Hematopoietic multipotent progenitor cell treated with erythropoietin and hydrocortisone succinate and interleukin-3 and kit ligand, for 8 days (in vitro differentiated cells): Measurements from ENCODE around the gene LILRB3.
"Not testable (repeated sequence)": the region's sequence is repeated elsewhere in the genome, so short reads cannot be mapped to it uniquely, and the experiment has no call there.

Experiments
- DNase-seq: peaks from one replicate; pipeline ENCODE4 v3.0.0-alpha.2; 2015

The LILRB3 gene

GRCh38 chr19:54242234-54242633 lies 19.4 kb upstream of the LILRB3 start:
- DNase-seq: not testable (repeated sequence)

- DNase-seq: not testable (repeated sequence)
Measured at GRCh38 chr19:54240372-54241336, 17.8 kb upstream of the LILRB3 start.

GRCh38 chr19:54239491-54240371 lies 16.9 kb upstream of the LILRB3 start:
- not testable (repeated sequence) for DNase-seq

DNA sequence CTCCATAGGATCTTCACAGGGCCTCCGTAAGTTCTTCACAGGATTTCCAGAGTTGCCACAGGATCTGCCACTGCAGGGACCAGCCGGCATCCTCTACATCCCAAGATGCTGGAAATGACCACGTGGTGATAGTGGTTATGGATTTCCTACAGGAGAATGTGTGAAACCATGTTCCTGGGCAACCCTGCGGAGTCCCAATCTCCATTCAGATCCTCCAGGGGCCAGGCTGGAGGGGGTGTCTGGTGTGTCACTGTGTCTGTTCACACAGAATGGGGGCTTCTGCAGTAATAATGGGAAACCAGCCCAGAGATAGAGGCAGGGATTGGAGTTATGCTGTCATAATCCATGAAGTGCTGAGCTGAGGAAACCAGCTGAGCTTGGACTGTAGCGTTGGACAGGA lies 11.1 kb upstream of the LILRB3 start:
- no peak for DNase-seq

DNA sequence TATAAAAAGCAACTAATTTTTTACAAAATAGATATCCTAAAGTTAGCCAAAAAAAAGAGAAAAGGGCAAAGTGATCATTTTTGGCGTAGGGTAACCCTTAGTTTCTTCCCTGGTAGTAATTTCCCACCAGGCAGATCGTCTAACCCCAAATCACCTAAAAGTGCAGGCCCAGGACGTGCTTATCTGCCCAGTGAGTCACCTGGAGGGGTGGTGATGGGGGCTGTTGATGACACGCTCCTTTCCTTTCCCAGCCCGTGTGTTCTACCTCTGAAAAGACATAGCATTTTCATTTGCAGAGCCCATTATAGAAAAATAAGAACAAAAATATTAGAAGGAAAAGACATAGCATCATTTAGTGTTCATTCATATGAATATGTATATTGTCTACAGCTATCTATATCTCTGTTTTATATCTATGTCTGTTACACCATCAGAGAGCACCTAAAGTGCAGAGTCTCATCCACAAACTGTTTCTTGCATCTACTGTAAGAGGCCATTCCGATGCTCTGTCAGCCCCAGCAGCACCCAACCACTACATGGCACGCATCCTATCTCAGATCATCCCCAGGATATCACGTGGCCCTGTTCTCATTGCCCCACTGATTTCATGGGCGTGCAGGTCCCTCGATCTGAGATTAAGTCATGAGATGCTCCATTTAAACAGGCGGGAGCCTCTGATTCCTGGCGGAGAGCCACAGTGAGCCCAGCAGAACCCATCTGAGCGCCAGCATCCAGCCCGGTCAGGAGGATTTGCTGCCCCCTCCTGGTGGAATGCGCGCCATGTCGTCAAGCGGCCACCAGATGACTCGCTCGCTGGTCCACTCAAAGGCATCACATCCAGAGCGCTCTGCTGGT lies 8.5 kb upstream of the LILRB3 start:
- peak; percentile 87 for DNase-seq

DNA sequence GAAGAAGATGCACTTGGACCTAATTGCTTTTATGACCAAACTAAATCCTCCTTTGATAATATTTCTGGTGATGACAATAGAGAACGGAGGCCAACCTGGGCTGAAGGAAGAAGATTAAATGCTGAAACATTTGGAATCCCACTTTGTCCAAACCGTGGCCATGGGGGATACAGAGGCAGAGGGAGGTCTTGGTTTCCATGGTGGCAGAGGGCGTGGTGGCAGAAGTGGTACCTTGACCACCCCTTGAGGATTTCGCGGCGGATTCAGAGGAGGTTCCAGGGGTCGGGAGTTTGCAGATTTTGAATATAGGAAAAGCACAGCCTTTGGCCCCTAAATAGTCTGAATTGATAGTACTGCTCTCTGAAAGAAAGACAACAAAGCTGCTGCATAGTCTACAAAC lies 7.2 kb upstream of the LILRB3 start:
- DNase-seq: no peak

DNA sequence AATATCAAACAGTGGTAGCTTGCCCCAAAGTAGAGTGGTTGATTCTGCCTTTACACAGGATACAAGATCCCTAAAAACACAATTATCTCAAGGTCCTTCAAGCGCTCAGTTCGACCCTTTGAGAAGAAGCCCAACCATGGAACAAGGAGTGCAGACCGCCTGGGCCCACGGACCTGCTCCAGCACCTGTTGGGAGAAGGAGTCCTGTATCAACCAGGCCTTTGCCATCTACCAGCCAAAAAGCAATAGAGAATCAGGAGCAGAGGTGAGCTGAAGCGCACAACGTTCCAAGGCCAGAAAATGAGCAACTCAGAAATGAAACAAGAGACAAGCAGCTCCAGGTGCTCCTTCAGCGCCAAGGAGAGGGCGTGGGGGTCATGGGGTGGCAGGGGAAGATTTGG lies 6.3 kb upstream of the LILRB3 start:
- no peak for DNase-seq

GRCh38 chr19:54224619-54225018 lies 1.8 kb upstream of the LILRB3 start:
- DNase-seq: not testable (repeated sequence)

DNA sequence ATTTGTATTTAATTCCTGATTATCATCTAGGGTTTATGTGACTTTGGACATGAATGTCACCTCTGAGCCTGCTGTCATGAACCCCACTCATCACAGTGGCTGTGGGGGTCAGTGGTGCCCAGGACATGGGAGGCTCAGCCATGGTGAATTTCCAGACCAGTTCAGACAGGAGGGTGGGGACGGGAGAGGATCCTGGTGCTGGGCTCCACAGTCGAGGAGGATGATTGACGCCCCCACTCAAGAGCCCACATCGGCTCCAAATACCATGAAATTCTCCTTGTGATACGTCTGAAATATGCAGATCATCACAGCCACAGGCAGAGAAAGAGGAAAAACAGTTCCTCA lies 1.1 kb upstream of the LILRB3 start:
- not testable (repeated sequence) for DNase-seq

- DNase-seq: not testable (repeated sequence)
Measured at GRCh38 chr19:54223277-54223936, 600 bp upstream of the LILRB3 start.

GRCh38 chr19:54221947-54222346 lies 860 bp downstream of the LILRB3 start:
- not testable (repeated sequence) for DNase-seq

- DNase-seq: not testable (repeated sequence)
Measured at GRCh38 chr19:54219702-54220101, 3.1 kb downstream of the LILRB3 start.

DNA sequence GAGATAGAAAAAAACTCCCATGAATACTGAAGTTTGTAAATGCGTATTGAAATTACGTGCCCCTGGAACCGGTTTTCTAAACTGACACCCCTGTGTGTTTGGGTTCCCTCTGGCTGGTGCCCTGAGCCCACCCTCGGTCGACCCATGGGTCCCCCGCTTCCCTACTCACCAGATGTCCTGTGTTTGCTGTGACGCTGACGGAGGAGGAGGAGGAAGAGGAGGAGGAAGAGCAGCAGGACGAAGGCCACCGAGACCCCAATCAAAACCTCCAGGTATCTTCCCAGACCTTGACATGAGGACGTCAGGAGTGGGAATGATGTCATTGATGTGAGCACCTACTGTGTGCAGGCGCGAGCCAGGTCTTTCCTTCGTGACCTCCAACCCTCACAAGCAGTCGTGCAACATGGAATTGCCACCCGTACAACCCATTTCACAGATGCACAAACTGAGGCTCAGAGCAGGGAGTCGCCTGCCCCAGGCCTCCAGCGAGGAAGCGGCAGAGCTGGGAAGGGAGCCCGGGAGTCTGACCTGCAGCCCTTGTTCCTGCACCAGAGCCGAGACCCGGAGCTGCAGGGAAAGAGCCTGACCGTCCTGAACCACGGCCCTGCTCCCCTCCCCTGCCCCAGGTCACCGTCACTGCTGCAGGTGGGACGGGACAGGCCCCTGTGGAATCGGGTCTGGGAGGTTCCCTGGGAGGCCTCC lies 3.7 kb downstream of the LILRB3 start:
- DNase-seq: no peak

DNA sequence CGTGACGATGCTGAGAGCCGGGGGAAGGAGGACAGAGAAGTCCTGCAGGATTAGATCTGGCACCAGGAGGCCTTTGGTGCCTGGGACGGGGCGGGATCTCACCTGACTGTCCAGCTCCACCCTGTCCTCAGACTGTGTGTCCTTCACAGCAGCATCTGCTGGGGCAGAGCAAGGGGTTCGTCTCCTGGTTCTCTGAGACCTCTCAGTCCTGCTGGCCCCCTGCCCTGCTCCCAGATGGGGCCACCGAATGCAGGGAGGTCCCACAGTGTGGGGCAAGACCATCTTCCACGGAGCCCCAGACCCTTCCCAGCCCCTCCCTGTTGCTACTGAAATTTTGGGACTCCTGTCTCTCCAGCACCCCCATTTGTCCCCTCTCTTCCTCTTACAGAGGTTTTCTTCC lies 4.5 kb downstream of the LILRB3 start:
- no peak for DNase-seq

- not testable (repeated sequence) for DNase-seq
Measured at GRCh38 chr19:54217517-54218247, 5.1 kb downstream of the LILRB3 start.

DNA sequence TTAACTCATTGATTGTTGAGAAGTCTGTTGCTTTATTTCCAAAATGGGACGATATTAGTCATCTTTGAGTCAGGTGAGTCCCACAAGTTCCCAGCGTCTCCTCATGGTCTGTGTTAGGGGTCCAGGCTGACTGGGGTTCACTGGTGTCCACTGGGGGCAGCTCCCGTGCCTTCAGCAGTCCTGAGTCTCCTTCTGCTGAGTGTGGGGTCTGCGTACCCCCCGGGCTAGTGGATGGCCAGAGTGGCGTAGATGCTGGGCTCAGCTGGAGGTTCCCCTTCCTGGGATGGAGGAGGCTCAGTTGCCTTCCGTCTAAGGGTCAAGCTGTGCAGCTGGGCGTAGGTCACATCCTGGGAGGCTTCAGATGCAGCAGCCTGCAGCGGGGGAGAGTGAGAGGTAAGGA lies 5.9 kb downstream of the LILRB3 start:
- no peak for DNase-seq

GRCh38 chr19:54214734-54215133 lies 8.1 kb downstream of the LILRB3 start:
- not testable (repeated sequence) for DNase-seq

GRCh38 chr19:54214217-54214616 lies 8.6 kb downstream of the LILRB3 start:
- not testable (repeated sequence) for DNase-seq

DNA sequence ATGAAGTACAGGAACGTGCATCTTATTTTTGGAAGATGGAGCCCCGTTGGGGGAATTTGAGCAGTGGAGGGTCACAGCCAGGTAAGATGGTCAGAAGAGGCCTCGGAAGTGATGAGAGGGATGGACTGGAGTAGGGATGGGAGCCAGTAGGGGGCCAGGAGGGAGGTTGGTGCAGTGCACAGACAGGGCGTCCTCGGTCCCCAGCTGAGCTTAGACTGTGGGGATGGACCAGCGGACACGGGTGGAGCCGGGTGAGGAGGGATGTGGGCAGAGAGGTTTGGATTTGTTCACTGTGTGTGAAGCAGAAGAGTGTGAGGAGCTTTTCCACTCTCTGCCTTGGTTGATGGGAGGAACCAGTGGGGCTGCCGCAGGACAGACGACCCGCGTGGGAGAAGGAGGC lies 11.6 kb downstream of the LILRB3 start:
- DNase-seq: no peak

GRCh38 chr19:54209811-54210494 lies 12.9 kb downstream of the LILRB3 start:
- peak; percentile 99 for DNase-seq
